ENCODE data around the gene LRRC49. TPM values are rescaled to one million over a fixed set of nuclear protein-coding genes. Genes with fewer than 3 reads are reported as not detected.
A peak's percentile ranks its signal among the peaks of the same experiment; 100 is the strongest.

LRRC49 gene
- total RNA-seq, 1 donor = 18.1 TPM

- DNase-seq (ENCODE audit: insufficient read length, low spot score, missing footprints) = no peak
- H3K79me2 ChIP-seq (ENCODE audit: insufficient read depth, low read length) = no peaks in the 10 kb centered on the region
Observed at GRCh38 chr15:70967646-70968045, 75.0 kb downstream of the LRRC49 start.

GRCh38 chr15:70974004-70974832, 81.6 kb downstream of the LRRC49 start:
- Histone ChIP-seq H3K4me2 (ENCODE audit: insufficient read depth, low read length) (no peak overlapping the region), H3K79me2 (ENCODE audit: insufficient read depth, low read length) (no peaks in the 10 kb centered on the region), H3K27ac (ENCODE audit: low read depth, low read length) (no peak overlapping the region), H4K20me1 (ENCODE audit: insufficient read depth, low read length) (no peaks in the 10 kb centered on the region), H3K36me3 (ENCODE audit: insufficient read depth, low read length) (no peaks in the 10 kb centered on the region), H2AFZ (ENCODE audit: low read length) (no peak overlapping the region), H3K27me3 (ENCODE audit: insufficient read depth, low read length) (no peaks in the 10 kb centered on the region), H3K9me3 (ENCODE audit: low read depth, low read length) (no peaks in the 10 kb centered on the region), H3K4me1 (ENCODE audit: insufficient read depth, low read length) (peaks cover 12% of the 10 kb centered on the region), H3K4me3 (ENCODE audit: insufficient read depth, low read length) (no peak overlapping the region)
- peak; percentile 58 for TF ChIP-seq CTCF (IDR thresholded peaks at IDR 0.05; ENCODE audit: extremely low read depth, low read depth, low read length)
- peak; percentile 11 for DNase-seq (ENCODE audit: insufficient read length, low spot score, missing footprints)

More at GRCh38 chr15:70967646-70968045, 75.0 kb downstream of the LRRC49 start:
- H3K9me3 ChIP-seq (ENCODE audit: low read depth, low read length) = no peaks in the 10 kb centered on the region
- H3K27me3 ChIP-seq (ENCODE audit: insufficient read depth, low read length) = no peaks in the 10 kb centered on the region
- H3K36me3 ChIP-seq (ENCODE audit: insufficient read depth, low read length) = no peaks in the 10 kb centered on the region
- H3K27ac ChIP-seq (ENCODE audit: low read depth, low read length) = no peak overlapping the region
- no peak for TF ChIP-seq CTCF (IDR thresholded peaks at IDR 0.05; ENCODE audit: extremely low read depth, low read depth, low read length)
- no peaks in the 10 kb centered on the region for H4K20me1 ChIP-seq (ENCODE audit: insufficient read depth, low read length)
- no peak overlapping the region for H3K4me2 ChIP-seq (ENCODE audit: insufficient read depth, low read length)
- H2AFZ ChIP-seq (ENCODE audit: low read length) = no peak overlapping the region
- H3K4me3 ChIP-seq (ENCODE audit: insufficient read depth, low read length) = no peak overlapping the region
- no peaks in the 10 kb centered on the region for H3K4me1 ChIP-seq (ENCODE audit: insufficient read depth, low read length)

GRCh38 chr15:70976851-70977250, 84.2 kb downstream of the LRRC49 start:
- Histone ChIP-seq H3K9me3 (ENCODE audit: low read depth, low read length) (no peaks in the 10 kb centered on the region), H2AFZ (ENCODE audit: low read length) (peak overlapping the region; percentile 59), H3K79me2 (ENCODE audit: insufficient read depth, low read length) (no peaks in the 10 kb centered on the region), H3K4me3 (ENCODE audit: insufficient read depth, low read length) (no peak overlapping the region), H4K20me1 (ENCODE audit: insufficient read depth, low read length) (no peaks in the 10 kb centered on the region), H3K4me1 (ENCODE audit: insufficient read depth, low read length) (peaks cover 12% of the 10 kb centered on the region), H3K27me3 (ENCODE audit: insufficient read depth, low read length) (no peaks in the 10 kb centered on the region), H3K27ac (ENCODE audit: low read depth, low read length) (peak overlapping the region; percentile 64), H3K36me3 (ENCODE audit: insufficient read depth, low read length) (no peaks in the 10 kb centered on the region), H3K4me2 (ENCODE audit: insufficient read depth, low read length) (peak overlapping the region; percentile 64)
- TF ChIP-seq CTCF (IDR thresholded peaks at IDR 0.05; ENCODE audit: extremely low read depth, low read depth, low read length) = no peak
- DNase-seq (ENCODE audit: insufficient read length, low spot score, missing footprints) = peak; percentile 8

- Histone ChIP-seq H3K27ac (ENCODE audit: low read depth, low read length) (no peak overlapping the region), H3K4me2 (ENCODE audit: insufficient read depth, low read length) (no peak overlapping the region), H3K27me3 (ENCODE audit: insufficient read depth, low read length) (no peaks in the 10 kb centered on the region), H3K36me3 (ENCODE audit: insufficient read depth, low read length) (no peaks in the 10 kb centered on the region), H3K4me1 (ENCODE audit: insufficient read depth, low read length) (no peaks in the 10 kb centered on the region), H4K20me1 (ENCODE audit: insufficient read depth, low read length) (no peaks in the 10 kb centered on the region), H2AFZ (ENCODE audit: low read length) (peak overlapping the region; percentile 5), H3K9me3 (ENCODE audit: low read depth, low read length) (no peaks in the 10 kb centered on the region), H3K4me3 (ENCODE audit: insufficient read depth, low read length) (no peak overlapping the region), H3K79me2 (ENCODE audit: insufficient read depth, low read length) (no peaks in the 10 kb centered on the region)
- no peak for DNase-seq (ENCODE audit: insufficient read length, low spot score, missing footprints)
- TF ChIP-seq CTCF (IDR thresholded peaks at IDR 0.05; ENCODE audit: extremely low read depth, low read depth, low read length) = no peak
Observed at GRCh38 chr15:70995383-70995970, 102.9 kb downstream of the LRRC49 start.

Measured in osteoblast (primary cell).